Bronchial epithelial cell (primary cell): ENCODE results near the gene RASGRP3. TPM values are rescaled to one million over a fixed set of nuclear protein-coding genes. Genes with fewer than 3 reads are reported as not detected.

ENCODE experiments used
- DNase-seq: peaks from one replicate; pipeline ENCODE4 v3.0.0-alpha.2; 2010; ENCODE audit warnings: low read depth
- FAIRE-seq: peaks from 2 replicates; lab custom pipeline; 2011; peaks lifted over from hg19 to GRCh38; lab: Jason Lieb, UNC
- H3K27me3 ChIP-seq: 2 replicates; pipeline ENCODE4 v1.5.1; 2011; ENCODE audit warnings: low read length; ENCODE audit not compliant: control insufficient read depth, insufficient read depth
- H3K36me3 ChIP-seq: 2 replicates; pipeline ENCODE4 v1.5.1; 2011; ENCODE audit warnings: low read length; ENCODE audit not compliant: control insufficient read depth, insufficient read depth
- H3K4me3 ChIP-seq: 2 replicates; pipeline ENCODE4 v1.5.1; 2011; ENCODE audit warnings: mild to moderate bottlenecking, low read depth, low read length, control low read depth
- total RNA-seq: library from RNA; depleted of rRNA; stranded (reverse); fragments of >200 nt; gene quantifications from 2 replicates; pipeline ENCODE4 v1.2.1, GENCODE V29; 2014
- TF ChIP-seq, protein P1 (sequence below): IDR thresholded peaks from 2 replicates; pipeline ENCODE4 v1.5.1; 2011; ENCODE audit warnings: mild to moderate bottlenecking, moderate library complexity, low read length, control low read depth, inconsistent platforms; ENCODE audit not compliant: insufficient read depth, severe bottlenecking

The RASGRP3 gene
- total RNA-seq, 1 donor from 2014 or later, result 0.79 TPM

DNA sequence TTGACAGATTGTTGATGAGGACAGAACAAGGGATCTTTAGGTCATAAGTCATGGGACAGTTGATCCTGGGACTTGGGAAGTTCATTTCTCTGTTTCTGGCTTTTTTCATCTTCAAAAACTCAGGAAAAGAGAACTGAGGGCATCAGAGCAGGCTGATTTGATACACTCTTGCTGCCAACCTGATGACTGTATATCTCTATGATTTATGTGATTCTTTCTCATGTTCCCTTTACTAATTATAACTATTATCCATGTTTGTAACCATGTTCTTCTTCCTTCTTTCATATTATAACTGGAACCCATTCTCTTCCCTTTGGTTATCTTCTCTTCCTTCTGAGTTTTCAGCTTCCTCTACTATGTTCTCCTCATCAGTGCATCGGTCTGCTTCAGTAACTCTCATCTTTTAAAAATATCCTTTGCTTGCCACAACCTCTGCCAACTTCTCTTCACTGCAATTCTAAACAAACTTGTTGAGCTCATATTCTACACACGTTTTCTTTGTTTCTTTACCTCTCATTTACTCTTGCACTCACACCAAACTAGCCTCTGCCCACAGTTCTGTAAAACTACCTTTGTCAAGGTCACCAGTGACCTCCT is 13.5 kb downstream of the RASGRP3 start:
- FAIRE-seq, result no peak
- no peak overlapping the region for H3K4me3 ChIP-seq
- TF ChIP-seq, protein P1, sequence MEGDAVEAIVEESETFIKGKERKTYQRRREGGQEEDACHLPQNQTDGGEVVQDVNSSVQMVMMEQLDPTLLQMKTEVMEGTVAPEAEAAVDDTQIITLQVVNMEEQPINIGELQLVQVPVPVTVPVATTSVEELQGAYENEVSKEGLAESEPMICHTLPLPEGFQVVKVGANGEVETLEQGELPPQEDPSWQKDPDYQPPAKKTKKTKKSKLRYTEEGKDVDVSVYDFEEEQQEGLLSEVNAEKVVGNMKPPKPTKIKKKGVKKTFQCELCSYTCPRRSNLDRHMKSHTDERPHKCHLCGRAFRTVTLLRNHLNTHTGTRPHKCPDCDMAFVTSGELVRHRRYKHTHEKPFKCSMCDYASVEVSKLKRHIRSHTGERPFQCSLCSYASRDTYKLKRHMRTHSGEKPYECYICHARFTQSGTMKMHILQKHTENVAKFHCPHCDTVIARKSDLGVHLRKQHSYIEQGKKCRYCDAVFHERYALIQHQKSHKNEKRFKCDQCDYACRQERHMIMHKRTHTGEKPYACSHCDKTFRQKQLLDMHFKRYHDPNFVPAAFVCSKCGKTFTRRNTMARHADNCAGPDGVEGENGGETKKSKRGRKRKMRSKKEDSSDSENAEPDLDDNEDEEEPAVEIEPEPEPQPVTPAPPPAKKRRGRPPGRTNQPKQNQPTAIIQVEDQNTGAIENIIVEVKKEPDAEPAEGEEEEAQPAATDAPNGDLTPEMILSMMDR, result no peak
- no peaks in the 10 kb centered on the region for H3K36me3 ChIP-seq
- no peak for DNase-seq
- no peaks in the 10 kb centered on the region for H3K27me3 ChIP-seq

DNA sequence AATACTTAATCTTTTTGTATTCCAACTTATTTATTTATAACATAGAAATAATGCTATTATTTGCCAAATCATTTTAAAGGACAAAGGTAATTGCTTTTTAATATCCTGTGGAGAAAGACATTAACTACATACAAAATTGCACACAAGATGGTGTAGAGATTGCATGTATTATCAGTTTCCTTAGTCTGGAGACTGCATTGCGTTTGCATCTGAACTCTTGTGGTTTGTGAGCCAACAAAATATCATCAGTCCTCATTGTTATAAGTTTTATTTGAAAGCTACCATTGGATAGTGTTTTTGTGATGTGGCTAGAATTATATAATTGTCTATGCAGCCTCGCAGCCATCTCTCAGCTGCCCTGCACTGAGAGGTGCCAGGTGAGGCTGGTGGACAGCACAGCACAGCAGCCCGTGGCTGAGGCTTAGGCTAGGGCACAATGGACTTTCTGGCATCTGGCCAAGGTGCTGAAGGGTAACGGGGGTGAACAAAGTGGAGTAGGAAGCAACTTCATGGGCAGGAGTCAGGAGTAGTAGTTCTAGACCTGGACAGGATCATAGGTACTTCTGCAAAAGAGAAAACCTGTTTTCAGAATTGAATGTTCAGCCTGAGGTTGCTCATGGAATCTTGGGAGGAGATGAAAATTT is 15.1 kb downstream of the RASGRP3 start:
- no peak overlapping the region for H3K4me3 ChIP-seq
- no peaks in the 10 kb centered on the region for H3K36me3 ChIP-seq
- DNase-seq (no peak), FAIRE-seq (no peak)
- H3K27me3 ChIP-seq, result no peaks in the 10 kb centered on the region
- TF ChIP-seq, protein P1, result no peak

DNA sequence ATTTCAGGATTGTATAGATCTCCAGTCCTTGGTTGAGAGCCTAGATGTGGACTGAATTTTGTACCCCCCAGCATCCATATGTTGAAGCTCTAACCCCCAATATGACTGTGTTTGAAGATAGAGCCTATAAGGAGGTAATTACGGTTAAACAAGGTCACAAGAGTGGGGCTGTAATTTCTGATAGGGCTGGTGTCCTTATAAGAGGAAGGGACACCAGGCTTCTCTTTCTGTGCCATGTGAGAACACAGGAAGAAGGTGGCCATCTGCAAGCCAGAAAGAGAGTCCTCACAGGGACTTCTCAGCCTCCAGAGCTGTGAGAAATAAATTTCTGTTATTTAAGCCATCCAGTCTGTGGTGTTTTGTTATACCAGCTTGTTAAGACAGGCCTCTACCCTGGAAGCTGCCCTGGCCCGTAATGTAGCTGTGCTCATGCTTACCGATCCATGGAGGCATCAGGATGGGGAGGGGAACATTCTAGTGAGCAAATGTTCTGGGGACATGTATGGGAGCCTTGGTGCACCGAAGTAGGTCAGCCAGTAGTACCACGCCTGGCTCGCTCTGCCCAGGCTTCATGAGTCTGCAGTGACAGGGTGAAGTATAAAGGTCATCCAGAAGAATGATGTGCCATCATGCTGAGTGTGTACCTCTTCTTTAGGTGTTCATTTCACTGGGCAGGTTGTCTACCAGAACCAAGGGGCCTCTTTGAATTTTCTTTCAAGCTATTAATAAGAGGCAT is 16.1 kb downstream of the RASGRP3 start:
- Histone ChIP-seq H3K36me3 (no peaks in the 10 kb centered on the region), H3K27me3 (no peaks in the 10 kb centered on the region), H3K4me3 (no peak overlapping the region)
- TF ChIP-seq, protein P1, result no peak
- no peak for FAIRE-seq
- no peak for DNase-seq

DNA sequence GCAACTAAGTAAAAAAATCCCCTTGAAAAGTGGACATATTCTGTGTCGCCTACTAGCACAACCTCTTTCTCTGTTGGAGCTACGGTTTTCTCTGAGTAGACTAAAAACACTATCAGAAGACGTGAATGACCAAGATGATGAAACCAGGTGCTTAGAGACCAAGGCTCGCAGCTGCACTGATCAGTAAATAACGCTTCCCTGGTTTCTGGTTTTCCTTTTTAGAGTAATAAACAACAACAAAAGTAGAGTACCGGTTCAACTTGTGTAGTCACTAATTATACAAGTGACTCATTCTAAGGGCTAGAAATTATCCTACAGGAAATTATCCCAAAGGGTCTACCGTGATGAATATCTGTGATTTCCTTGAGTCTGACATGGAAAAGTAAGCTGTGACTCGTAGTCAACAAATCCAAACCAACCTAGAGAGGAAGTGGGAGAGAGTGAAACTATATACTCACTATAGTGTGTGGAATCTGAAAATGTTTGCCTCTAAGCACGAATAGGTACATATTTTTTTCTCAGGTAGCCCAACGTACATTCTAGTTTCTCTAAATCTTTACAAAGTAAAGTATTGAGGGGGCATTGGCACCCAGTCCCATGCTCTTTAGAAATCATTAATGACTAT is 17.8 kb downstream of the RASGRP3 start:
- no peaks in the 10 kb centered on the region for H3K36me3 ChIP-seq
- FAIRE-seq (no peak), DNase-seq (peak; percentile 63)
- no peak overlapping the region for H3K4me3 ChIP-seq
- TF ChIP-seq, protein P1, result no peak
- no peaks in the 10 kb centered on the region for H3K27me3 ChIP-seq

DNA sequence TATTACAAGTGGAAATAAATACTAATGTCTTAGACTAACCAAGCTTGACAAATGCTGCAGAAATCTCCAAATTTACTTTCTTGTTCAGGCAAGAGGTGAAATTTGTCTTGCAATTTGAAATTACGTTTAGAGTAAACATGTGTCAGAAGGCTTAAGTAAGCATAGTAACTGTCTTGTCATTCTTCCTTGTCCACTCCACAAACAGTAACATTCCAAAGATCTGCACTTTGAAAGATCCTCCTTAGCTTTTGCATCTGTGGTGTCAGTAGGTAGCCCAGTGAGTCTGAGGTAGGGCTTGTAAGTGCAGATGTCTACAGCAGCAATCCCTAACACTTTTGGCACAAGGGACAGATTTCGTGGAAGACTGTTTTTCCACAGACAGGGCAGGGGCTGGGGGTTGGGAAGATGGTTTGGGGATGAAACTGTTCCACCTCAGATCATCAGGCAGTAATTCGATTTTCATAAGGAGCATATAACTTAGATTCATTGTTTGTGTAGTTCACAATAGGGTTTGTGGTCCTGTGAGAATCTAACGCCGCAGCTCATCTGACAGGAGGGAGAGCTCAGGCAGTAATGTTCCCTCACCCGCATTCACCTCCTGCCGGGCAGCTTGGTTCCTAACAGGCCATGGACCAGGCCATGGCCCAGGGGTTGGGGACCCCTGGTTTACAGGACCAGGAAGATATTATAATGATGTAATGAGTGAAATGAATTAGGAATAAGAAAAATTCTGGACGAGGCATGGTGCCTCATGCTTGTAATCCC is 18.6 kb downstream of the RASGRP3 start:
- TF ChIP-seq, protein P1, result no peak
- DNase-seq (peak; percentile 35), FAIRE-seq (no peak)
- Histone ChIP-seq H3K4me3 (no peak overlapping the region), H3K27me3 (no peaks in the 10 kb centered on the region), H3K36me3 (no peaks in the 10 kb centered on the region)
